GM18907 (cell line): Measurements from ENCODE around the gene PCSK4.
"Not testable (repeated sequence)": the region's sequence is repeated elsewhere in the genome, so short reads cannot be mapped to it uniquely, and the experiment has no call there.

Source experiments
- ATAC-seq: cut with Tn5 transposase; IDR thresholded peaks from one replicate; pipeline ENCODE4 v1.9.1; 2021; ENCODE audit warnings: mild to moderate bottlenecking, moderate library complexity; ENCODE audit not compliant: unreplicated experiment

Gene PCSK4

DNA sequence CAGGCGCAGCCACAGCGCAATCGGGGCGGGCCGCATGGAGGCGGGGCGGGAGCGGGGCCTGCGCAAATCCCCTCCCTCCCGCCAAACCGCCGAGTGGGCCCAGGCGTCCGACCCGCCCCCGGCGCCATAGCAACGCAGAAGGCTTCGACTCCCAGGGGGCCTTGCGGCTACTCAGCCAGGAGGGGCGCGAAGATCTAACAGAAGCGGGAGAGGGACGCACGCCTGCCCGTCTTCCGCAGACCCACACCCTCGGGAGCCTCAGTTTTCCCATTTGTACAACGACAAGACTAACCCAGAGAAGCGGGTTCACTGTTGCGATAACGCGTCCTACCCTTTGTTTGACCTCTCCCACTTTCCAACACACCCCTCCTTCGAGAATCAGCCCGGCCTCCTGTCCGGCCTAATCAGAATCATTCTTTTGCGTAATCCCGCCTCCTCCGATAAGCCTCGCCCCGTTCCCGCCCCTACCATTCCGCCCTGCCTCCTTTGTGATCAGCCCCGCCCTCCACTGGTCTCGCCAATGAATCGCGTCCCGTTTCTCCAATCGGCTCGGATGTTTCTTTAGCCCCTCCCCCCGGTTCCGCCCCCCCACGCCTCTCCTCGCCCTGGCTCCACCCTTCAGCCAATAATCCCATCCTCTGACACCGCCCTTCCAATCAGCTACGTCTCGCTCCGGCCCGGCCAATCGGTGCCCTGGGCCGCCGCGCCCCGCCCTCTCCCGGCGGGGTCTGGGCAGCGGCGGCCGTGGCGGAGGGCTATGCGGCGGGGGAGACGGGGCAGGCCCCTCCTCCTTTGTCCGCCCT is at the start of gene PCSK4:
PCSK4 (minus strand) TSS at position 40 of the 803 bp plus-strand sequence; CDS start at position 36, 4 bp downstream.
- peak; percentile 73 for ATAC-seq

DNA sequence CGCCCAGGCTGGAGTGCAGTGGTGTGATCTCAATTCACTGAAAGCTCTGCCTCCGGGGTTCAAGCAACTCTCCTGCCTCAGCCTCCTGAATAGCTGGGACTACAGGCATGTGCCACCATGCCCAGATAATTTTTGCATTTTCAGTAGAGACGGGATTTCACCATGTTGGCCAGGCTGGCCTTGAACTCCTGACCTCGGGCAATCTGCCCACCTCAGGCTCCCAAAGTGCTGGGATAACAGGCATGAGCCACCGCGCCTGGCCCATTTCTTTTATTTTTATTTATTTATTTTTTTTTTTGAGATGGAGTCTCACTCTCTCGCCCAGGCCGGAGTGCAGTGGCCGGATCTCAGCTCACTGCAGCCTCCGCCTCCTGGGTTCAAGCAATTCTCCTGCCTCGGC is 49.6 kb upstream of the PCSK4 start:
- not testable (repeated sequence) for ATAC-seq

DNA sequence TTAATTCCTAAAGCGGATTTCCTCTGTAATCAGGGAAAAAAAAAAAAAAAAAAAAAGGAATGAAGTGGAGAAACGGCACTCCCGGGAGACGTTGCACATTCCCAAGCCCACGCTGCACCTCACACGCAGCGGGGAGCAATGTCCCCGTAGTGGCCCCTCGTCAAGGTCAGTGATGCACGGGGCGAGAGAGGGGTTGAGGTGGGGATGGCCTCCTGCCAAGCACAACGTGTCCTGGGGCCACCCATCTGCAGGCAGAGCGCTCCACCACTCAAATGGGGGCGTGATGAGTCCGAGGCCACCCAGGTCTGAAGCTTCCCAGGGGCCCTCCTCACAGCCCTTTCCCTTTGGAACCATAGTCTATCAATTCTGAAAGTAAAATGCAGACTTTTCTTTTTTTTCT is 48.8 kb upstream of the PCSK4 start:
- ATAC-seq: no peak

DNA sequence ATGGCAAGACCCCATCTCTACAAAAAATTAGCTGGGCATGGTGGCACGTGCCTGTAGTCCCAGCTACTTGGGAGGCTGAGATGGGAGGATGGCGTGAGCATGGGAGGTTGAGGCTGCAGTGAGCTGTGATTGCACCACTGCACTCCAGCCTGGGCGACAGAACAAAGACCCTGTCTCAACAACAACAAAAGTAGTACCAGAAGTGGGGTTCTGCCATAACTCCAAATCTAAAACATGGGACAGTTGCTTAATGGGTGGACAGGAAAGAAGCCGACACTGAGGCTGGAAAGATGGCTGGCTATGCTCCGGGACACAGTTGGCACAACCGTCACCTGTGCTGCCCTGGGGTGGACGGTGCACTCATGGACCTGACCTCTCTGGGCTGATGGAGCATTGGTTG is 45.5 kb upstream of the PCSK4 start:
- ATAC-seq: not testable (repeated sequence)

DNA sequence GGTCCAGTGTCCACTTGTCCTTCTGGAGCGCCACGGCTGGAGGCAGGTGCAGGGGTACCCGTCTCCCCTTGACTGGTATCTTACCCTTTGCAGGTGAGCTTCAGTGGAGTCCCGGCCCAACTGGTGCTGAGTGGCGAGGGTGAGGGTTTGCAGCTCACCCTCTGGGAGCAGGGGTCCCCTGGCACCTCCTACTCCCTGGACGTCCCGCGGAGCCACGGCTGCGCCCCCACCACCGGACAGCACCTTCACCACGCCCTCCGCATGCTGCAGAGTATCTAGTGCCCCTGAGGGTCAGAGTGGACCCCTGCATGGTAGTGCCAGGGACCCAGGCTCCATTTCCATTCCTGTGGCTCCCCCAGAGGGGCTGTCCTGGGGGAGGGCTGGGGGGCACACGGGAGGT is 44.8 kb upstream of the PCSK4 start:
- ATAC-seq: no peak

- ATAC-seq: no peak
Observed at GRCh38 chr19:1533510-1534150, 43.5 kb upstream of the PCSK4 start.

- no peak for ATAC-seq
Observed at GRCh38 chr19:1532003-1532402, 41.9 kb upstream of the PCSK4 start.

GRCh38 chr19:1531587-1531986 is 41.4 kb upstream of the PCSK4 start:
- ATAC-seq: no peak

- not testable (repeated sequence) for ATAC-seq
Observed at GRCh38 chr19:1530856-1531255, 40.7 kb upstream of the PCSK4 start.

DNA sequence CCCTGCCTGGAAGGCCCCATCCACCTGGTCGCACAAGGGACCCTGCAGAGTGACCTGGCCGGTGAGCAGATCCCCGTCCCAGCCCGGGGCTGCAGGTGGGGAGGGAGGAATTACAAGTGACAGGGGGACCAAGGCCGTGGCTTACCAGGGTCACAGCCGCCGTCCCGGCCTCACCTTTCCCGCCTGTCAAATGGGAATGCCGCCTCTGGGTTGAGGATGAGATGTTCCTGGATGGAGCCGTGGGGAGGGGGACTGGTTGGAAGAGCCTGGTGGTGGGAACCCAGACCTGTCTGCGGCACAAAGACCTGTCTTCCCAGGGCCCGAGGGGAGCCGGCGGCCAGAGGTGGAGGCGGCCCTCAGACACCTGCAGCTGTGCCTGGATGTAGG is 39.3 kb upstream of the PCSK4 start:
- ATAC-seq: no peak

DNA sequence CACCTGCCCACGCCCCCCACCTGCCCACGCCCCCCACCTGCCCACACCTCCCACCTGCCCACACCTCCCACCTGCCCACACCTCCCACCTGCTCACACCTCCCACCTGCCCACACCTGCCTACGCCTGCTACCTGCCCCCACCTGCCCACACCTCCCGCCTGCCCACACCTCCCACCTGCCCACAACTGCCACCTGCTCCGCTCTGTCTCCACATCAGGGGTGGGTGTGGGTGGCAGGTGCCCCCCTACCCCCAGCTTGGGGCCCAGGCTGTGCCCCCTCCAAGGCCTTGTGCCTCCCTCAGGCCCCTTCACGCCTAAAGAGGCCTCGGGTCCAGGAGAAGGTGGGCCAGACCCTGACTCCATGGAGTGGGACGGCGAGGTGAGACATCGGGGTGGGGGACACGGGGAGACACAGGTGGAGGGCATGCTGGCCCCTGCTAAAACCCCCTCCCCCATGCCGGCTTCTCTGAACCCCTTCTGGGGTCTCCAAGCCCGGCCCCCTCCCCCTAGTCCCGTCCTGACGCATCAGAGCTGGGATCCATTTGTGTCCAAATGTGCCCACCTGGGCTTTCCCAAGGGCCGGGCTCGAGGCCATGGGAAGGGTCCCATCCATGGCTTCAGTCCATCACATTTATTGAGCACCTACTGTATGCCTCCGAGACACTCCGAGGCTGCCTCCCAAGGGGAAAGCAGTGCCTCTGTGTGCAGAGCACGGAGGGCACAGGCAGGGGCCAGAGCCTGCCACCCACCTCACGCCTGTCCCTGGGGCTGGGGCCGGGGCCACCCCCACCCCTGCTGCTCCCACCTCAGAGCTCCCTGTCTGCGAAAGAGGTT is 38.7 kb upstream of the PCSK4 start:
- no peak for ATAC-seq

DNA sequence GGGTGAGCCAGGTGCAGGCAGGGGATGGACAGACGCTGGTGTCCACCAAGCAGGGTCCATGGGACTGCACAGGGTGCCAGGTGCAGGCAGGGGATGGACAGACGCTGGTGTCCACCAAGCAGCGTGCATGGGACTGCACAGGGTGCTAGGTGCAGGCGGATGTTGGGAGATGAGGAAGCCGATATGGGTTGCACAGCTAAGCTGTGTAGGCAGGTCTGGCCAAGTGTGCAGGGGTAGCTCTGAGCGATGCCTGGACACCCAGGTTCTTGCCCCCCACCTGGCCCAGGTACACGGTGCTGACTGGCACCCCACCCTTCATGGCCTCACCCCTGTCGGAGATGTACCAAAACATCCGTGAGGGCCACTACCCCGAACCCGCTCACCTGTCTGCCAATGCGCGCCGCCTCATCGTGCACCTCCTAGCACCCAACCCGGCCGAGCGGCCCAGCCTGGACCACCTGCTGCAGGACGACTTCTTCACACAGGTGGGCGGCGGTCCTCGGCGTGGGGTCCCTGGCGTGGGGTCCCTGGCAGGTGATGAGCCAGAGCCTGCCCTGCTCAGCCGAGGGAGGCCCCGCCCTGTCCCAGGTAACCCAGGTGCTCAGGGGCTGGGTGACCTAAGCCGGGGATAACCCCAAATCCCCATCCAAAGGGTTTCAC is 37.6 kb upstream of the PCSK4 start:
- ATAC-seq: no peak

- no peak for ATAC-seq
Observed at GRCh38 chr19:1526979-1527649, 37.0 kb upstream of the PCSK4 start.

- no peak for ATAC-seq
Observed at GRCh38 chr19:1526066-1526778, 36.1 kb upstream of the PCSK4 start.

- ATAC-seq: no peak
Observed at GRCh38 chr19:1525343-1525742, 35.2 kb upstream of the PCSK4 start.

GRCh38 chr19:1524972-1525325 is 34.8 kb upstream of the PCSK4 start:
- ATAC-seq: no peak

- ATAC-seq: no peak
Observed at GRCh38 chr19:1524287-1524971, 34.3 kb upstream of the PCSK4 start.

GRCh38 chr19:1523412-1524286 is 33.5 kb upstream of the PCSK4 start, which contains the start of gene PLK5:
TSS of gene PLK5 (plus strand) at chr19:1524077. CDS start at chr19:1526997, 2,920 bp downstream.
- ATAC-seq: no peak
